Endothelial cell of umbilical vein (primary cell): ENCODE data around the gene GAB1. TPM values are rescaled to one million over a fixed set of nuclear protein-coding genes. Genes with fewer than 3 reads are reported as not detected.

Experiments
- BruUV-seq: library from RNA; stranded (reverse); fragments of 400-500 nt; replicated peaks from 2 replicates; lab custom pipeline; 2021; lab: Mats Ljungman, UMichigan
- CTCF ChIA-PET: fragments of 300-600, 350-600 bp; sonication (Branson Sonifier 250); formaldehyde crosslinking; loops from one replicate; lab custom pipeline; 2021; ENCODE audit warnings: antibody characterized with exemption, inconsistent platforms; lab: Charles Lee
- POLR2A ChIA-PET: fragments of 300-600, 350-600 bp; sonication (Branson Sonifier 250); formaldehyde crosslinking; loops from one replicate; lab custom pipeline; 2021; ENCODE audit warnings: antibody characterized with exemption, inconsistent platforms; lab: Charles Lee
- DNase-seq: peaks from one replicate; pipeline ENCODE4 v3.0.0-alpha.2; 2011; ENCODE audit warnings: low read depth, low spot score
- FAIRE-seq: peaks from 2 replicates; lab custom pipeline; 2011; peaks lifted over from hg19 to GRCh38; lab: Jason Lieb, UNC
- H2AFZ ChIP-seq: 2 replicates; pipeline ENCODE4 v1.6.0; 2012; ENCODE audit warnings: low read depth, low read length, control low read depth, inconsistent platforms
- H3K27ac ChIP-seq: 2 replicates; pipeline ENCODE4 v1.5.1; 2011; ENCODE audit warnings: low read depth, mild to moderate bottlenecking, control low read depth, low read length, moderate library complexity; ENCODE audit not compliant: insufficient read depth
- H3K27me3 ChIP-seq, 2 experiments: 2 replicates each; pipeline versions ENCODE4 v1.6.0 to v1.6.1; 2011; ENCODE audit warnings: low read length in 2 of 2, mixed read lengths in 1 of 2; ENCODE audit not compliant: control insufficient read depth in 2 of 2, insufficient read depth in 2 of 2
- H3K36me3 ChIP-seq, 2 experiments: 2 replicates in 1 of 2; 3 replicates in 1 of 2; pipeline ENCODE4 v1.5.1; 2011; ENCODE audit warnings: low read length in 2 of 2, mild to moderate bottlenecking in 1 of 2, moderate library complexity in 1 of 2; ENCODE audit not compliant: control insufficient read depth in 2 of 2, insufficient read depth in 2 of 2; ENCODE audit errors: extremely low read depth in 1 of 2
- H3K4me1 ChIP-seq: 3 replicates; pipeline ENCODE4 v1.5.1; 2011; ENCODE audit warnings: mild to moderate bottlenecking, low read length; ENCODE audit not compliant: control insufficient read depth, insufficient read depth; ENCODE audit errors: extremely low read depth
- H3K4me2 ChIP-seq: 2 replicates; pipeline ENCODE4 v1.6.1; 2011; ENCODE audit warnings: low read length, control low read depth, mixed read lengths; ENCODE audit not compliant: insufficient read depth
- H3K4me3 ChIP-seq, 3 experiments: fragments of 200-600 bp in 1 of 3; sonication (generic), shearing (Covaris generic) in 1 of 3; replicated peaks in 1 of 3; 2 replicates each; pipeline ENCODE4 v1.5.1; 2011 to 2016; ENCODE audit warnings: control low read depth in 3 of 3, low read length in 3 of 3, mild to moderate bottlenecking in 2 of 3, inconsistent platforms in 1 of 3, low read depth in 1 of 3, moderate library complexity in 1 of 3; ENCODE audit not compliant: insufficient read depth in 1 of 3
- H3K79me2 ChIP-seq: 2 replicates; pipeline ENCODE4 v1.6.0; 2012; ENCODE audit warnings: low read length, inconsistent platforms; ENCODE audit not compliant: control insufficient read depth, insufficient read depth
- H3K9ac ChIP-seq: replicated peaks from 2 replicates; pipeline ENCODE3; 2011; ENCODE audit warnings: low read length, control low read depth; ENCODE audit not compliant: insufficient read depth; ENCODE audit errors: extremely low read depth
- H3K9me1 ChIP-seq: replicated peaks from 3 replicates; pipeline ENCODE4 v1.6.0; 2011; ENCODE audit warnings: mild to moderate bottlenecking, low read length; ENCODE audit not compliant: control insufficient read depth, insufficient read depth; ENCODE audit errors: extremely low read depth
- H3K9me3 ChIP-seq: replicated peaks from 2 replicates; pipeline ENCODE4 v1.5.1; 2012; ENCODE audit warnings: low read length, inconsistent platforms; ENCODE audit not compliant: control insufficient read depth, insufficient read depth
- H4K20me1 ChIP-seq: replicated peaks from 2 replicates; pipeline ENCODE3; 2011; ENCODE audit warnings: mild to moderate bottlenecking, low read length; ENCODE audit not compliant: control insufficient read depth, insufficient read depth; ENCODE audit errors: extremely low read depth
- EZH2 ChIP-seq: IDR thresholded peaks from 2 replicates; pipeline ENCODE4 v1.6.1; 2012; ENCODE audit warnings: borderline replicate concordance, low read depth, mild to moderate bottlenecking, moderate library complexity, low read length, inconsistent platforms; ENCODE audit not compliant: severe bottlenecking
- FOS ChIP-seq: IDR thresholded peaks from 2 replicates; pipeline ENCODE4 v1.6.1; 2011; ENCODE audit warnings: mild to moderate bottlenecking, low read length, moderate library complexity, borderline replicate concordance; ENCODE audit not compliant: insufficient read depth
- GATA2 ChIP-seq: IDR thresholded peaks from 2 replicates; pipeline ENCODE4 v1.7.0; 2011; ENCODE audit warnings: low read depth, mild to moderate bottlenecking, moderate library complexity, mixed read lengths, low read length; ENCODE audit not compliant: insufficient read length, insufficient read depth
- JUN ChIP-seq: IDR thresholded peaks from 2 replicates; pipeline ENCODE4 v1.6.1; 2011; ENCODE audit warnings: borderline replicate concordance, low read depth; ENCODE audit not compliant: insufficient read length, insufficient read depth
- MYC ChIP-seq: IDR thresholded peaks from one replicate; pipeline ENCODE4 v1.6.1; 2011; ENCODE audit warnings: mild to moderate bottlenecking, low read depth, low read length
- POLR2A ChIP-seq: IDR thresholded peaks from 2 replicates; pipeline ENCODE4 v1.6.1; 2012; ENCODE audit warnings: low read depth, mild to moderate bottlenecking, control low read depth, low read length
- POLR2AphosphoS5 ChIP-seq: IDR thresholded peaks from 2 replicates; pipeline ENCODE4 v1.6.1; 2012; ENCODE audit warnings: low read depth, mild to moderate bottlenecking, control low read depth, low read length, moderate library complexity; ENCODE audit not compliant: insufficient read depth
- dilution Hi-C: fragments of 300-500 bp; cut with MboI; formaldehyde crosslinking; loops from one replicate; pipeline ENCODE4 v1.15.0; 2019; ENCODE audit warnings: low sequenced_read_pairs; ENCODE audit not compliant: extremely low pct_ligation_motif_present
- intact Hi-C: fragments of 100-400 bp; cut with micrococcal nuclease; formaldehyde crosslinking; loops from one replicate; pipeline ENCODE4 v1.10.0; 2022
- polyA plus RNA-seq, 4 experiments: library from polyadenylated mRNA; depleted of rRNA in 3 of 4; stranded (reverse) in 3 of 4; unstranded in 1 of 4; fragments of >200 nt; gene quantifications; 2 replicates each; pipeline versions ENCODE4 v1.2.1 to v1.2.3, GENCODE V29; 2011 to 2012; ENCODE audit warnings: missing spikeins in 1 of 4
- total RNA-seq: library from RNA; stranded (reverse); gene quantifications from 2 replicates; pipeline ENCODE4 v1.2.3, GENCODE V29; 2021
- TF ChIP-seq, protein P1 (sequence below): IDR thresholded peaks from 2 replicates; pipeline ENCODE4 v1.6.1; 2011; ENCODE audit not compliant: insufficient read depth, insufficient read length
- TF ChIP-seq, protein P2 (sequence below), 2 donors: IDR thresholded peaks; 1 replicate in 1 of 2; 2 replicates in 1 of 2; pipeline ENCODE4 v1.5.1; 2011; ENCODE audit warnings: low read length in 2 of 2, mild to moderate bottlenecking in 2 of 2, moderate library complexity in 2 of 2, control low read depth in 1 of 2, inconsistent platforms in 1 of 2, low read depth in 1 of 2; ENCODE audit not compliant: insufficient read depth in 1 of 2; ENCODE audit errors: extremely low read depth in 1 of 2

Gene GAB1
- total and polyA plus RNA-seq, 2 donors (not counting 3 experiments of a cell fraction or from before 2014, with no cell fraction given): 9.3 to 37.7 TPM

DNA sequence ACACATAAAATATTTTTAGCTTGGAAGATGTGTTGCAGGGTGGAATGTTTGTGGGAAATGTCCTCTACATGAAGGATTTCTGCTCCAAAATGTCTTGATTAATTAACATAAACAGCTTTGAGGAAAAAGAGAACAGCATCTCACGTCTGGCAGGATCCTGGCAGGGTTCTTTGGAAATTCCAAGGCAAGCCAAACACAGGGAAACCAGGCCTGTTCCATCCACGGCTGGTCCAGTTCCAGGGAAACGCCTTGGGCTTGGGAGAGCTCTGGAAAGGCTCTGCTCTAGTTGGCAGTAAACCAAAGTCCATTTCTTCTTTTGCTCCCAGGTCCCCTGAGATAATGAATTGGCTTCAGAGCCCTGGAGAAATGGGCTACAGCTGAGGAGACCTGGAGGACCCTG, 42.4 kb upstream of the GAB1 start:
- H3K4me2 ChIP-seq: no peak overlapping the region
- ChIA-PET CTCF (interaction anchor here (1.2 kb wide), 1 partner anchor 62 kb away, joined by 3 read pairs; no protein-coding TSS in a partner anchor), POLR2A (no interaction called here)
- H3K9me3 ChIP-seq: no peaks in the 10 kb centered on the region
- H4K20me1 ChIP-seq: no peaks in the 10 kb centered on the region
- H3K4me3 ChIP-seq: no peak overlapping the region
- DNase-seq (no peak), FAIRE-seq (no peak)
- H3K4me1 ChIP-seq: no peaks in the 10 kb centered on the region
- no peak overlapping the region for H3K9ac ChIP-seq
- dilution Hi-C loops (no loop called here), intact Hi-C loops (no loop called here)
- no peaks in the 10 kb centered on the region for H3K36me3 ChIP-seq
- H3K27me3 ChIP-seq: peaks cover 0 to 2% of the 10 kb centered on the region in 2 experiments
- no TSS peak for BruUV-seq
- H3K9me1 ChIP-seq: no peaks in the 10 kb centered on the region
- H3K79me2 ChIP-seq: no peaks in the 10 kb centered on the region
- TF ChIP-seq GATA2: no peak
- TF ChIP-seq, protein P1, sequence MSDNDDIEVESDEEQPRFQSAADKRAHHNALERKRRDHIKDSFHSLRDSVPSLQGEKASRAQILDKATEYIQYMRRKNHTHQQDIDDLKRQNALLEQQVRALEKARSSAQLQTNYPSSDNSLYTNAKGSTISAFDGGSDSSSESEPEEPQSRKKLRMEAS: no peak
- no peak for TF ChIP-seq FOS
- TF ChIP-seq, protein P2, sequence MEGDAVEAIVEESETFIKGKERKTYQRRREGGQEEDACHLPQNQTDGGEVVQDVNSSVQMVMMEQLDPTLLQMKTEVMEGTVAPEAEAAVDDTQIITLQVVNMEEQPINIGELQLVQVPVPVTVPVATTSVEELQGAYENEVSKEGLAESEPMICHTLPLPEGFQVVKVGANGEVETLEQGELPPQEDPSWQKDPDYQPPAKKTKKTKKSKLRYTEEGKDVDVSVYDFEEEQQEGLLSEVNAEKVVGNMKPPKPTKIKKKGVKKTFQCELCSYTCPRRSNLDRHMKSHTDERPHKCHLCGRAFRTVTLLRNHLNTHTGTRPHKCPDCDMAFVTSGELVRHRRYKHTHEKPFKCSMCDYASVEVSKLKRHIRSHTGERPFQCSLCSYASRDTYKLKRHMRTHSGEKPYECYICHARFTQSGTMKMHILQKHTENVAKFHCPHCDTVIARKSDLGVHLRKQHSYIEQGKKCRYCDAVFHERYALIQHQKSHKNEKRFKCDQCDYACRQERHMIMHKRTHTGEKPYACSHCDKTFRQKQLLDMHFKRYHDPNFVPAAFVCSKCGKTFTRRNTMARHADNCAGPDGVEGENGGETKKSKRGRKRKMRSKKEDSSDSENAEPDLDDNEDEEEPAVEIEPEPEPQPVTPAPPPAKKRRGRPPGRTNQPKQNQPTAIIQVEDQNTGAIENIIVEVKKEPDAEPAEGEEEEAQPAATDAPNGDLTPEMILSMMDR (IDR thresholded peaks at IDR 0.05; ENCODE audit: extremely low read depth in 1 of 2, insufficient read depth in 1 of 2, low read depth in 1 of 2, low read length in 2 of 2): no peak
- H2AFZ ChIP-seq: no peak overlapping the region
- H3K27ac ChIP-seq: no peak overlapping the region

DNA sequence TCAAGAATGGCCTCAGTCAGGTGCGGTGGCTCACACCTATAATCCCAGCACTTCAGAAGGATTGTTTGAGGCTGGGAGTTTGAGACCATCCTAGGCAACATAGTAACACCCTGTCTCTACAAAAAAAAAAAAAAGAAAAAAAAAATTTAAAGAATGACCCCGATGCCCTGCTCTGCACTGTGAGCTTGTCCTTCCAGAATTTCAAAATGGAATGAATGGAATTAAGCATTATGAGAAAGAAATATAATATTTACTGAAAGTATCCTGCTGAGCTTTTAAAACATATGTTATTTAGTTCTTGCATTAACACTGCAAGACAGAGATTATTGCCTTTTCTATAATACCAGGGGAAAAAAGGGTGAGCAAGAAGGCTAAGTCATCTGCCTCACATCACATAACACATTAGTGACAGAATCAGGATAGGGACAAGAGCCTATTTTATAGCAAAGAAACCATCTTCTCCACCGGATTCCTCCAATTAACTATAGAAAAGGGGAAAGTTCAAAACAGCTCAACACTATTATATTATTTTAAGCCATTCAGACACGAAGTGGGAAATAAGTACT, 41.9 kb upstream of the GAB1 start:
- Histone ChIP-seq H3K27me3 (peaks cover 0 to 2% of the 10 kb centered on the region in 2 experiments), H3K9me1 (no peaks in the 10 kb centered on the region), H3K4me3 (no peak overlapping the region), H3K4me2 (no peak overlapping the region), H3K27ac (no peak overlapping the region), H3K4me1 (no peaks in the 10 kb centered on the region), H2AFZ (no peak overlapping the region), H3K79me2 (no peaks in the 10 kb centered on the region), H4K20me1 (no peaks in the 10 kb centered on the region), H3K36me3 (no peaks in the 10 kb centered on the region), H3K9me3 (no peaks in the 10 kb centered on the region), H3K9ac (no peak overlapping the region)
- POLR2A ChIA-PET: no interaction called here
- TF ChIP-seq FOS (no peak), EZH2 (no peak), MYC (no peak), JUN (no peak), GATA2 (no peak), POLR2A (no peak), POLR2AphosphoS5 (no peak)
- TF ChIP-seq, protein P2 (IDR thresholded peaks at IDR 0.05; ENCODE audit: extremely low read depth in 1 of 2, insufficient read depth in 1 of 2, low read depth in 1 of 2, low read length in 2 of 2): no peak
- TF ChIP-seq, protein P1: no peak
- dilution Hi-C loops (no loop called here), intact Hi-C loops (no loop called here)
- DNase-seq: no peak
- CTCF ChIA-PET: interaction anchor here (1.2 kb wide), 1 partner anchor 62 kb away, joined by 3 read pairs; no protein-coding TSS in a partner anchor
- no peak for FAIRE-seq
- BruUV-seq: no TSS peak
